GM23338 (cell line): ENCODE measurements around the gene HNF1A.

ENCODE experiments used
- CTCF ChIP-seq, 2 experiments: fragments of 200-600 bp in 1 of 2; sonication (generic) in 1 of 2; conservative IDR thresholded peaks; 2 replicates each; pipeline versions ENCODE4 v1.5.1 to v1.6.1; 2016 to 2017; ENCODE audit warnings: antibody characterized with exemption in 2 of 2, low read depth in 2 of 2, mild to moderate bottlenecking in 2 of 2, moderate library complexity in 1 of 2
- EZH2 ChIP-seq: fragments of 200-600 bp; sonication (generic); IDR thresholded peaks from one replicate; pipeline ENCODE4 v1.8.0; 2017; ENCODE audit warnings: antibody characterized with exemption, mild to moderate bottlenecking, low read depth; ENCODE audit not compliant: unreplicated experiment
- JUNB ChIP-seq: IDR thresholded peaks from one replicate; pipeline ENCODE4 v1.6.1; 2016; ENCODE audit warnings: antibody characterized with exemption; ENCODE audit not compliant: unreplicated experiment
- POLR2AphosphoS5 ChIP-seq: IDR thresholded peaks from 2 replicates; pipeline ENCODE4 v1.6.1; 2016; ENCODE audit warnings: antibody characterized with exemption, low read depth

GRCh38 chr12:120959111-120959878 is 19.0 kb upstream of the HNF1A start:
- TF ChIP-seq CTCF (conservative IDR thresholded peaks at IDR 0.05; ENCODE audit: low read depth in 2 of 2) (no peak), POLR2AphosphoS5 (no peak), EZH2 (no peak), JUNB (no peak)
